Stimulated activated naive CD8-positive, alpha-beta T cell treated with anti-CD3 and anti-CD28 coated beads, Interleukin-15, Interleukin-2, amounts not matched to agents 100 U/mL and 50 U/mL, for 24 hours (primary cell): ENCODE measurements around the gene KRTAP4-7.
"Not testable (repeated sequence)": the region's sequence is repeated elsewhere in the genome, so short reads cannot be mapped to it uniquely, and the experiment has no call there.

Experiments used
- ATAC-seq: fragments of 150-1000 bp; cut with Tn5 transposase; one replicate; pipeline ENCODE4 v1.10.0; 2021
- DNase-seq: peaks from one replicate; pipeline ENCODE4 v3.0.0; 2021

KRTAP4-7 gene

DNA sequence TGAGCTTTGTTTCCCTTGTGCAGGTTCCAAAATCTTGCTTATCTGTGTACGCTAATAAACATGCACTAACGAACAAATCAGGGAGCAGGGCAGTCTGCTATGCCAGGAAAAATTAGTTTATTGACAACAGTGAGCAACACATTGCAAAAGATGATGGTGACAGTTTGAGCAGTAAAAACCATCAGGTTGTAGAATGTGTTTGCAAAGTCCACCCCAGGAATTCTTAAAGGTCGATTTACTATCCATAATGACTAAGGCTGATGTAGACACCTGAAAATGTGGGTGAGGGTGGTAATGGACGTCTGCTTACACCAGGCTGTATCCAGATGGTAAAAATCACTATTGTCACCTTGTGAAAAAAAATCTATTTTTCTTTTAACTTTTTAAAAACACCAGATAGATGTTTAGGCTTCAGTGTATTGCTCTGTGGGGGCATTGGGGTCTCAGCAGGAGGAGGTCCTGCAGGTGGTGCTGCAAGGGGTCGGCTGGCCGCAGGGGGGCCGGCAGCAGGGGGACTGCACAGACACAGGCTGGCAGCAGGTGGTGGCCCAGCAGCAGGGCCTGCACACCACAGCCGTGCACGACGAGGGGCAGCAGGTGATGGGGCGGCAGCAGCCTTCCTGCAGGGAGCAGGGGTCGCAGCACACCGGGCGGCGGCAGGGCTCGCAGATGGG lies 18.8 kb upstream of the KRTAP4-7 start:
- DNase-seq, ATAC-seq: not testable (repeated sequence)

GRCh38 chr17:41065829-41066624 lies 17.9 kb upstream of the KRTAP4-7 start, which contains the start of gene KRTAP2-4:
TSS of gene KRTAP2-4 (minus strand) at chr17:41065879. CDS start at chr17:41065845, 34 bp downstream.
- ATAC-seq, result no peak

GRCh38 chr17:41067281-41067680 lies 16.7 kb upstream of the KRTAP4-7 start:
- ATAC-seq, result no peak
- DNase-seq, result no peak

More at GRCh38 chr17:41065829-41066624, 17.9 kb upstream of the KRTAP4-7 start, which contains the start of gene KRTAP2-4:
- no peak for DNase-seq

DNA sequence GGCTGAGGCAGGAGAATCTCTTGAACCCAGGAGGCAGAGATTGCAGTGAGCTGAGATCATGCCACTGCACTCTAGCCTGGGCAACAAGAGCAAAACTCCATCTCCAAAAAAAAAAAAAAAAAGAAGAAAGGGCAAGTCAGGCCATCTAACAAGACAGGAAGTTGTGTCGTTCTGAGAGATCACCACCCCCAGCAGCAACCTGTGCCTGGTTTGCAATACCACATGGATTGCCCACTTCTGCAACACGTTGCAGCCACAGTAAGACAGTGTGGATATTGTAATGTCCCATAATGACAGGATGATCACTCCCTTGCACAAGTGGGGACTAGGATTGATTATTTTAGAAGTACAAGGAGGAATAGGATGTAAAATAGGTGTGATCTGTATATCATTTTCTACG lies 14.9 kb upstream of the KRTAP4-7 start:
- ATAC-seq (no peak), DNase-seq (no peak)

GRCh38 chr17:41071606-41072360 lies 12.2 kb upstream of the KRTAP4-7 start:
- ATAC-seq (no peak), DNase-seq (no peak)

DNA sequence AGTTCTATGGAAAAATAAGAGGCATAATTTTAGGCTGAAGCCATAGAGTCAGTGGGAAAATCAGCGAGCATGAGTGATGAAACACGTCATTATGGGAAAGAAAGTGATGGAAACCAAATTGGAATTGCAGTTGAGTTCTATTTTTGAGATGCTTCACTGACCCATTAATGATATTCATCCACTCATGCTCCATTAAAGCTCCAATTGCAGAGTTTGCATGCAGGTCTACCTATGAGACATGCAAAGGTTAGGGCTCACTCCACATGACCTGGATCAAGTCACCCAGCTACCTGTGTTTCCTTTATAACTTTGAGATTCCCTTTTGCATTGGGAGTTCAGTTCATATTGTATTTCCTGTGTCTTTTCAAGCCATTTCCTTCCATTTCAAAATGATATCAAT lies 10.3 kb upstream of the KRTAP4-7 start:
- no peak for ATAC-seq

GRCh38 chr17:41076788-41077187 lies 7.2 kb upstream of the KRTAP4-7 start:
- no peak for ATAC-seq
- DNase-seq, result no peak

More for the DNA sequence above, 10.3 kb upstream of the KRTAP4-7 start:
- DNase-seq, result no peak

GRCh38 chr17:41082626-41083025 lies 1.3 kb upstream of the KRTAP4-7 start:
- ATAC-seq, result no peak
- DNase-seq, result no peak

DNA sequence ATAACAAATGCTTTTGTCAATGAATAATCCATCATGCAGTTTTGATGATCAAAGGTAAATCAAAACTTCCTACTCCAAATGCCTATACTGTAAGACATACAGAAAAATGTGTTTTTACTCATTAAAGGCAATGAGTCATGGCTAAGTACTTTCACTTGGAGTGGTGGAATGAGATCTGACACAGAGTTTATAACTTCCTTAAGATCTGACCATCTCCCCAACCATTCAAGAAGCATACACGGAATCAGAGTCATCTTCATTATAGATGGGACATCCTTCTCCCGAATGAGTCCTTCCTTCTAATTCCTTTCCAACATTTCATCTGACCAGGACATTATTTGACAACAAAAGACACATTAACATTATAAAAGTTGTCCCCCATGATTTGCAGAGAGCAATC lies 523 bp upstream of the KRTAP4-7 start:
- ATAC-seq, result not testable (repeated sequence)

GRCh38 chr17:41088760-41089352 lies 4.9 kb downstream of the KRTAP4-7 start:
- not testable (repeated sequence) for DNase-seq, ATAC-seq

More for the DNA sequence above, 523 bp upstream of the KRTAP4-7 start:
- DNase-seq, result not testable (repeated sequence)

DNA sequence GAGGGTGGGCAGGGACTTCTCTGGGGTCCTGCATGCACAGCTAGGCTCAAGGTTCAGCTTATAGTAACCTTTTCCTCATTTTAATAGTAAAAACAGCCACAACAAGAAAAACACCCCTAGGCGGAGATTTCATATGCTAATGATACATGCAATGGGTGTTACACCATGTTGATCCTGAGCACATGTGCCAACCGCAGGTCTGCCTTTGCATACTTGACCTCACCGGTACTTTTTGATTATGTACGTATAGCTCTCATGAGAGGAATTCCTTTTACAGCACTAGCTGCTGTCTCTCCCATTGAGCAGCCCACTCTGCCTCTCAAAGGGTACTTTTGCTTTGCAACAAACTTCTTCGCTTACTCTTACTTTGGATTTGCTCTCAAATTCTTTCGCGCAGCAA lies 12.1 kb downstream of the KRTAP4-7 start:
- ATAC-seq, result no peak

GRCh38 chr17:41098042-41098441 lies 14.1 kb downstream of the KRTAP4-7 start, which contains the start of gene KRTAP4-8:
TSS of gene KRTAP4-8 (minus strand) at chr17:41098142. CDS start at chr17:41098084, 58 bp downstream.
- no peak for DNase-seq
- no peak for ATAC-seq

More for the DNA sequence above, 12.1 kb downstream of the KRTAP4-7 start:
- no peak for DNase-seq

GRCh38 chr17:41098481-41098880 lies 14.5 kb downstream of the KRTAP4-7 start:
- DNase-seq (no peak), ATAC-seq (no peak)

- DNase-seq, ATAC-seq: not testable (repeated sequence)
Measured at GRCh38 chr17:41099682-41100480, 15.9 kb downstream of the KRTAP4-7 start.

DNA sequence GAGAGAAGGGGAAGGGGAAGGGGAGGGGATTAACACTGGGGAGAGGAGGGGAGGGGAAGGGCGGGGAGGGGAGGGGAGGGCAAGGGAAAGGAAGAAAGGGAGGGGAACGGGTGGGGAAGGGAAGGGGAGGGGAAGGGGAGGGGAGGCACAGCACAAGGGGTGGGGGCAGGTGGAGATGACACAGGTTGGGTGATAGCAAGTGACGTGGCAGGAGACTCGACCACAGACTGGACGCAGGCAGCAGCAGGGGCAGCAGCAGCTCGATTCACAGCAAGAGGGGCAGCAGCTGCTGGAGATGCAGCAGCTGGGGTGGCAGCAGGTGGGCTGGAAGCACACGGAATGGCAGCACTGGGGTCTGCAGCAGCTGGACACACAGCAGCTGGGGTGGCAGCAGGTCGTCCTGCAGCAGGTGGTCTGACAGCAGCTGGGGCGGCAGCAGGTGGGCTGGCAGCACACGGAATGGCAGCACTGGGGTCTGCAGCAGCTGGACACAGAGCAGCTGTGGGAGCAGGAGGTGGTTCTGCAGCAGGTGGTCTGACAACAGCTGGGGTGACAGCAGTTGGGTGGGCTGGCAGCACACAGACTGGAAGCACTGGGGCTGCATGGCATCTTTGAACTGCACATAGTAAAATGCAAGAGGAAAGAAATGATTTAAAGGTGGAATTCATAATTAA lies 17.8 kb downstream of the KRTAP4-7 start, which contains the start of gene KRTAP4-16:
KRTAP4-16 (minus strand) TSS at position 624 of the 674 bp plus-strand sequence; CDS start at position 624, 0 bp downstream.
- no peak for DNase-seq
- ATAC-seq, result no peak

DNA sequence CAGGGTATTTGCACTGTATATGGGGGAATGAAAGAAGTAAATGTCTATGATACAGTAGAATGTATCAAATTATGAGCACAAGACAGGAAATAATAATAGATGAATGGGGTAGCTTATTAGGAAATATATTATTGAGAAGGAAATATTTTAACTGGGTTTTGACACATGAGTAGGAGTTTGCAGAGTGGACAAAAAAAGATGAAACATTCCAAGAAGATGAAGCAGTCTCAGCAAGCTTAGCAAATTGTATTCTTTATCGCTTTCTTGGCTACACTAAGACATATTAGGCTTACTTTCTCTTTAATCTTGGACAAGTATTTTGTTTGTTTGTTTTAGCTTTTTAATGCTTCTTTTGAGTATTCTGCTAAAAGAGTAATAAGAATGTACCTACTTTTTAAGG lies 19.9 kb downstream of the KRTAP4-7 start:
- DNase-seq (no peak), ATAC-seq (no peak)

GRCh38 chr17:41104386-41105038 lies 20.6 kb downstream of the KRTAP4-7 start:
- DNase-seq, ATAC-seq: not testable (repeated sequence)

GRCh38 chr17:41105347-41105746 lies 21.4 kb downstream of the KRTAP4-7 start, which contains the start of gene KRTAP4-9:
TSS of gene KRTAP4-9 (plus strand) at chr17:41105389. CDS start at chr17:41105389, 0 bp downstream.
- not testable (repeated sequence) for ATAC-seq, DNase-seq

DNA sequence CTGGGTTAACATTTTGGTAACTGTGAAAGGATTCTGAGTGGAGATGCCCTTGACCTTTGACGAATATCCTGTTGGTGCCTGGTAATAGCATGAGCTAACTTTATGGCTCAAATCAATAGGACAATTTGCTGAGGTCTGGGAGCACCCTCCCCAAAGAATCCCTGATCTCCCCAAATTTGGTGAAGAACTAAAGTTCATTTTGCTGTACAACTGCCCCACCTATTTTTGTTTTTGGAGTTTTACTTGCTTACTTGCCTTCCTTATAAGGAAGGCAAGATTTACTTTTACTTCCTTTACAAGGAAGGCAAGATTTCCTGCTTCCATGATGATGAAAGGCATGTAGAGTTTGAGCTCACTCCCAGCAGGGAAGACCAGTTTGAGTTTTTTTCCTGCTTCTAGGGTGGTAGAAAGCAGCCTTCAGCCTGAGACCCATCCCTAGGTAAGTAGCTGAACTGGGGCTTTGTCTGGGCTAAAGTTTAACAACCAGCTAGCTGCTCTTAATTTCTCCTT lies 24.0 kb downstream of the KRTAP4-7 start:
- DNase-seq (no peak), ATAC-seq (no peak)
